Suprapubic skin (tissue), 4 donors: Measurements from ENCODE around the gene ACSL3. TPM values are rescaled to one million over a fixed set of nuclear protein-coding genes. Genes with fewer than 3 reads are reported as not detected.

ENCODE experiments used
- DNase-seq, 2 donors: peaks; one replicate each; pipeline ENCODE4 v3.0.0-alpha.2; 2019; ENCODE audit warnings: low spot score in 2 of 2
- H3K27ac ChIP-seq: fragments of 200-600 bp; sonication (generic); one replicate; pipeline ENCODE4 v1.5.1; 2019
- H3K27me3 ChIP-seq: fragments of 200-600 bp; sonication (generic); one replicate; pipeline ENCODE4 v1.5.1; 2019
- H3K36me3 ChIP-seq: fragments of 200-600 bp; sonication (generic); one replicate; pipeline ENCODE4 v1.5.1; 2019
- H3K4me1 ChIP-seq: fragments of 200-600 bp; sonication (generic); one replicate; pipeline ENCODE4 v1.5.1; 2019
- H3K4me3 ChIP-seq: fragments of 200-600 bp; sonication (generic); one replicate; pipeline ENCODE4 v1.5.1; 2019; ENCODE audit warnings: mild to moderate bottlenecking
- H3K9me3 ChIP-seq: fragments of 200-600 bp; sonication (generic); one replicate; pipeline ENCODE4 v1.5.1; 2019
- CTCF ChIP-seq, 2 donors: fragments of 200-600 bp in 1 of 2; fragments of 450-650 bp in 1 of 2; sonication (generic) in 1 of 2; IDR thresholded peaks; one replicate each; pipeline ENCODE4 v1.5.1; 2016 to 2019; ENCODE audit warnings: antibody characterized with exemption in 2 of 2, mild to moderate bottlenecking in 1 of 2, moderate library complexity in 1 of 2
- EP300 ChIP-seq: sonication (generic); formaldehyde crosslinking; IDR thresholded peaks from one replicate; pipeline ENCODE4 v1.6.1; 2017; ENCODE audit warnings: antibody characterized with exemption
- POLR2A ChIP-seq, 2 donors: fragments of 450-650 bp; IDR thresholded peaks; one replicate each; pipeline ENCODE4 v1.6.1; 2017; ENCODE audit warnings: antibody characterized with exemption in 2 of 2, mild to moderate bottlenecking in 2 of 2, moderate library complexity in 2 of 2
- POLR2AphosphoS5 ChIP-seq, 3 donors: sonication (generic); formaldehyde crosslinking; IDR thresholded peaks; one replicate each; pipeline ENCODE4 v1.6.1; 2017; ENCODE audit warnings: antibody characterized with exemption in 3 of 3
- WGBS: methylation state at CpG from one replicate; pipeline ENCODE4 v1.1.5; 2018; 5-methylcytosine and 5-hydroxymethylcytosine counted together
- total RNA-seq, 4 donors: library from RNA; depleted of rRNA; stranded (reverse); fragments of >200 nt; gene quantifications; one replicate each; pipeline ENCODE4 v1.1.0, GENCODE V29; 2016

The ACSL3 gene
- total RNA-seq, 4 donors from 2014 or later, result 46.6 to 154 (median 60.2) TPM

- no peak overlapping the region for H3K4me3 ChIP-seq
- DNase-seq, result no peak
- WGBS, result 80% methylated on average over 1 of the region's 1 CpG
- no peak for TF ChIP-seq POLR2AphosphoS5 (IDR thresholded peaks at IDR 0.05)
- TF ChIP-seq POLR2A (IDR thresholded peaks at IDR 0.05), result no peak
- TF ChIP-seq EP300, result no peak
- TF ChIP-seq CTCF (IDR thresholded peaks at IDR 0.05), result no peak
- no peaks in the 10 kb centered on the region for H3K27me3 ChIP-seq
- no peaks in the 10 kb centered on the region for H3K4me1 ChIP-seq
- H3K27ac ChIP-seq, result no peak overlapping the region
- no peaks in the 10 kb centered on the region for H3K36me3 ChIP-seq
- H3K9me3 ChIP-seq, result no peaks in the 10 kb centered on the region
Measured at GRCh38 chr2:222965555-222965954, 104.7 kb downstream of the ACSL3 start.

DNA sequence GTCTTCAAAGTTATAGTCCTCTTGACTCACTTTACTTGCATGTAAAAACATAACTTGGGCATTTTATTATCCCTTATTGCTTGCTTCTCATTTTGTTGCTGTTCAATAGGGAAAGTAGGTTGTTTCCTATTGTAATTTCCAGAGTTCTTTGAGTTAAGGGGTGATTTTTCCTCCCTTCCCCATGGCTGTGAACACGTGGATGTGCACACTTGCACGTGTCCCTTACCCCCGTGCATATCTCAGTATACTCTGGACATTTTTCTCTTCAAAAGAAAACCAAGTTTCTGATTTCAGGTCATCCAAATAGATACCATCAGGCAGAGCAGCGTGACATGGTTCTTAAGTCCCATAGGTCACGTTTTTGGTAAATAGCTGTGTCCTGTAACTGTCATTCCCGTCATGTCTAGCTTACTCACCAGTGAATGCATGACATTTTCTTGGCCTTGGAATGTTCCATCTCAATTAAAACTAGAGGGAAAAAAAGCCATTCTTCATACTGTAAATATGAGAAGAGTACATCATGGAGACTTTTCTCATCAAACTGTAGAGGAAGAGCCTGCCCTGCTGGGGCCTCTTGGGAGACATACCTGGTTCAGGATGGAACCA lies 107.8 kb downstream of the ACSL3 start:
- no peak overlapping the region for H3K4me3 ChIP-seq
- 85% methylated on average over 6 of the region's 6 CpGs for WGBS
- no peak for DNase-seq
- no peaks in the 10 kb centered on the region for H3K4me1 ChIP-seq
- H3K27me3 ChIP-seq, result peaks cover 3% of the 10 kb centered on the region
- H3K27ac ChIP-seq, result no peak overlapping the region
- TF ChIP-seq POLR2AphosphoS5 (IDR thresholded peaks at IDR 0.05) (no peak), EP300 (no peak), CTCF (IDR thresholded peaks at IDR 0.05) (no peak), POLR2A (IDR thresholded peaks at IDR 0.05) (no peak)
- H3K36me3 ChIP-seq, result no peaks in the 10 kb centered on the region
- no peaks in the 10 kb centered on the region for H3K9me3 ChIP-seq

- Histone ChIP-seq H3K27ac (no peak overlapping the region), H3K9me3 (no peaks in the 10 kb centered on the region), H3K36me3 (no peaks in the 10 kb centered on the region), H3K27me3 (peaks cover 3% of the 10 kb centered on the region), H3K4me3 (no peak overlapping the region), H3K4me1 (no peaks in the 10 kb centered on the region)
- TF ChIP-seq CTCF (IDR thresholded peaks at IDR 0.05) (no peak), POLR2AphosphoS5 (IDR thresholded peaks at IDR 0.05) (no peak), POLR2A (IDR thresholded peaks at IDR 0.05) (no peak), EP300 (no peak)
- WGBS, result 28% methylated on average over 3 of the region's 3 CpGs
- DNase-seq, result no peak
Measured at GRCh38 chr2:222969491-222969890, 108.7 kb downstream of the ACSL3 start.

- no peak for TF ChIP-seq POLR2AphosphoS5 (IDR thresholded peaks at IDR 0.05)
- no peak for TF ChIP-seq POLR2A (IDR thresholded peaks at IDR 0.05)
- no peak for TF ChIP-seq CTCF (IDR thresholded peaks at IDR 0.05)
- no peak for TF ChIP-seq EP300
- no peak overlapping the region for H3K4me3 ChIP-seq
- H3K36me3 ChIP-seq, result no peaks in the 10 kb centered on the region
- H3K27me3 ChIP-seq, result peaks cover 3% of the 10 kb centered on the region
- DNase-seq, result no peak
- H3K4me1 ChIP-seq, result no peaks in the 10 kb centered on the region
- no peaks in the 10 kb centered on the region for H3K9me3 ChIP-seq
- H3K27ac ChIP-seq, result no peak overlapping the region
- 86% methylated on average over 10 of the region's 10 CpGs for WGBS
Measured at GRCh38 chr2:222972420-222972819, 111.6 kb downstream of the ACSL3 start.

- DNase-seq, result no peak
- Histone ChIP-seq H3K9me3 (no peaks in the 10 kb centered on the region), H3K36me3 (no peaks in the 10 kb centered on the region), H3K4me1 (no peaks in the 10 kb centered on the region), H3K27me3 (peaks cover 3% of the 10 kb centered on the region), H3K4me3 (no peak overlapping the region), H3K27ac (no peak overlapping the region)
- 69% methylated on average over 4 of the region's 4 CpGs for WGBS
- TF ChIP-seq POLR2AphosphoS5 (IDR thresholded peaks at IDR 0.05) (no peak), EP300 (no peak), CTCF (IDR thresholded peaks at IDR 0.05) (no peak), POLR2A (IDR thresholded peaks at IDR 0.05) (no peak)
Measured at GRCh38 chr2:222973237-222973636, 112.4 kb downstream of the ACSL3 start.
